Upper lobe of right lung (tissue), 1 donor: ENCODE results near the gene SLC2A13. TPM values are rescaled to one million over a fixed set of nuclear protein-coding genes. Genes with fewer than 3 reads are reported as not detected.
"Not testable (repeated sequence)": the region's sequence is repeated elsewhere in the genome, so short reads cannot be mapped to it uniquely, and the experiment has no call there.

Source experiments
- ATAC-seq: fragments of 200-7000 bp; cut with Tn5 transposase; one replicate; pipeline ENCODE4 v1.9.1; 2020; ENCODE audit warnings: mild to moderate bottlenecking, moderate library complexity
- DNase-seq: peaks from one replicate; pipeline ENCODE4 v3.0.0-alpha.2; 2020
- H3K27ac ChIP-seq: fragments of 200-600 bp; one replicate; pipeline ENCODE4 v1.8.0; 2022
- H3K27me3 ChIP-seq: fragments of 200-600 bp; one replicate; pipeline ENCODE4 v1.8.0; 2022; ENCODE audit warnings: mild to moderate bottlenecking
- H3K36me3 ChIP-seq: fragments of 200-600 bp; one replicate; pipeline ENCODE4 v1.8.0; 2022
- H3K4me1 ChIP-seq: fragments of 200-600 bp; one replicate; pipeline ENCODE4 v1.8.0; 2022
- H3K4me3 ChIP-seq: fragments of 200-600 bp; one replicate; pipeline ENCODE4 v1.8.0; 2022; ENCODE audit warnings: mild to moderate bottlenecking
- H3K9me3 ChIP-seq: fragments of 200-600 bp; one replicate; pipeline ENCODE4 v1.8.0; 2022
- intact Hi-C: fragments of 100-400 bp; cut with DNase I; formaldehyde crosslinking; loops from one replicate; pipeline ENCODE4 v1.11.0; 2022
- total RNA-seq: library from RNA; stranded (reverse); fragmentation: NEBNext Ultra II Directional; extraction: Animal tissue kit (Norgen Biotek cat#: 25700); gene quantifications from one replicate; pipeline ENCODE4 v1.2.1, GENCODE V29; 2021
- TF ChIP-seq, protein P1 (sequence below): fragments of 200-600 bp; IDR thresholded peaks from one replicate; pipeline ENCODE4 v1.8.0; 2022; ENCODE audit warnings: antibody characterized with exemption
- donor health status: DM: no; HTN: yes; CAD: no; lungs with severe emphysema.

Gene SLC2A13
- total RNA-seq, 1 donor from 2014 or later = 11.3 TPM

DNA sequence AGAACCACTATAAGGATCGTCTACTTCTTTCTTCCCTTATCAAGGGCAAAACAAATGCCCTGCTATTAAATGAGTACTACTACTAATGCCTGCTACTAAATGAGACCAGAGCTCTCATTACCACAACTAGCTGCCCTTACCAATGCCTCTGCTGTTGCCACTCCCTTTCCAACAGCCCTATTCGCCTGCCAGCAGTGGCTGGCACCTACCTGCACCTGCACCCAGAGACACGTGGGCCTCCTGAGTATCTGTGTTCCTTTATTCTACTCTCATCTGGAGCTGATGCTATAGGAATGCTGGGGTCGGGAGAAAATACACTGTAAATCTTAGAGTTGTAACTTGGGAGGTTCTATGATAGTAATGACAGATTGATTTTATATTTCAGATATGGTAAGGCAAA is 174.7 kb downstream of the SLC2A13 start:
- no peaks in the 10 kb centered on the region for H3K36me3 ChIP-seq
- intact Hi-C loops = no loop called here
- no peaks in the 10 kb centered on the region for H3K27me3 ChIP-seq
- no peak overlapping the region for H3K4me3 ChIP-seq
- peaks cover 6% of the 10 kb centered on the region for H3K4me1 ChIP-seq
- ATAC-seq (peak; percentile 76), DNase-seq (no peak)
- TF ChIP-seq, protein P1, sequence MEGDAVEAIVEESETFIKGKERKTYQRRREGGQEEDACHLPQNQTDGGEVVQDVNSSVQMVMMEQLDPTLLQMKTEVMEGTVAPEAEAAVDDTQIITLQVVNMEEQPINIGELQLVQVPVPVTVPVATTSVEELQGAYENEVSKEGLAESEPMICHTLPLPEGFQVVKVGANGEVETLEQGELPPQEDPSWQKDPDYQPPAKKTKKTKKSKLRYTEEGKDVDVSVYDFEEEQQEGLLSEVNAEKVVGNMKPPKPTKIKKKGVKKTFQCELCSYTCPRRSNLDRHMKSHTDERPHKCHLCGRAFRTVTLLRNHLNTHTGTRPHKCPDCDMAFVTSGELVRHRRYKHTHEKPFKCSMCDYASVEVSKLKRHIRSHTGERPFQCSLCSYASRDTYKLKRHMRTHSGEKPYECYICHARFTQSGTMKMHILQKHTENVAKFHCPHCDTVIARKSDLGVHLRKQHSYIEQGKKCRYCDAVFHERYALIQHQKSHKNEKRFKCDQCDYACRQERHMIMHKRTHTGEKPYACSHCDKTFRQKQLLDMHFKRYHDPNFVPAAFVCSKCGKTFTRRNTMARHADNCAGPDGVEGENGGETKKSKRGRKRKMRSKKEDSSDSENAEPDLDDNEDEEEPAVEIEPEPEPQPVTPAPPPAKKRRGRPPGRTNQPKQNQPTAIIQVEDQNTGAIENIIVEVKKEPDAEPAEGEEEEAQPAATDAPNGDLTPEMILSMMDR = no peak
- no peaks in the 10 kb centered on the region for H3K9me3 ChIP-seq
- H3K27ac ChIP-seq = no peak overlapping the region

DNA sequence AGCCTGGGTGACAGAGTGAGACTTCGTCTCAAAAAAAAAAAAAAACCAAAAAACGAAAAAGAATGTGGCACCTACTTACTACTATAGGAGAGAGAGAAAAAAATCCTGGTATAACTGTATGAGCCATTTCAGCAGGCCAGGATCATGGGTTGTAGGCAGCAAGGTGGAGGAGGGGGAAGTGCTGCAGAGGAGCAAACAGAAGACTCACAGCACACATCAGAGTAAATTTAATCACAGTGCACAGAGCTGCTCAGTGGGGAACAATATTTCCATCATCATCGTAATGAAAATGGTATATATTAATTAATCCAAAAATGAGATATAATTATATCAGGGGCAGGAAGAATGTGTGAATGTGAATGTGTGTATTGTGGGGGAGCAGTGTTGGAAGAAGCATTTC is 175.8 kb downstream of the SLC2A13 start:
- H3K27me3 ChIP-seq = no peaks in the 10 kb centered on the region
- no peaks in the 10 kb centered on the region for H3K36me3 ChIP-seq
- peaks cover 6% of the 10 kb centered on the region for H3K4me1 ChIP-seq
- no peak overlapping the region for H3K4me3 ChIP-seq
- H3K27ac ChIP-seq = no peak overlapping the region
- ATAC-seq (no peak), DNase-seq (no peak)
- TF ChIP-seq, protein P1 = no peak
- no peaks in the 10 kb centered on the region for H3K9me3 ChIP-seq
- intact Hi-C loops = no loop called here

DNA sequence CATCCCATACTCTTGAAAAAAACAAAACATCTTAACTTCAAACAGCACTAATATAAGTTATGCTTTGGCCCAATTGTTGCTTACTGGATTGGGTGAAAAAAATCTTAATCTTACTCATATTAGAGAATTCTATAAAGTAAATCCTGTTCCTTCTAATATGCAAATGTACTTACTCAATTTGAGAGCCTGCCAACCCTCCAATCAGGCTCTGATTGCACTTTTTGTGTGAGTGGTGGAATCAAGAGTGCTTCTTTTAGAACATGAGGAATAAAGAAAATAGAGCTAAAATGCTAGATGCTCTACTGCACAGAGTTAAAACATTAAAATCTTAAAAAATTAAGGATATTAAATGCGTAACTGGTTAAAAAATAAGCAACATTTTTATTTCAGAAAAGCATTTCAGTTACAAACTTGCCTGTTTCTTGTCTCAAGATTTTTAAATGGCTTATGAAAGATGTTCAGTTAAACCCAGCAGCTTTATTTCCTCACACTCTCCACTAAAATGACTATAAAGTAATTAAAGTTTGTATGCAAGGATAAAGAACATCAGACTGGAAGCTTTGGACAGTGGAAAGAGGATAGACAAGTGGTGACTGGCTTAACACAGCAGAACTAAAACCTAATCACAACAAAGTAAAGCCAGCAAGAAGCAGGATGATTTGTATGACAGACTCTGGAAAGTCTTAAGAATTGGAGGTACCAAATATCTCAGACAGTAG is 177.5 kb downstream of the SLC2A13 start:
- ATAC-seq (no peak), DNase-seq (no peak)
- Histone ChIP-seq H3K27me3 (no peaks in the 10 kb centered on the region), H3K36me3 (no peaks in the 10 kb centered on the region), H3K4me1 (peaks cover 6% of the 10 kb centered on the region), H3K4me3 (no peak overlapping the region), H3K9me3 (no peaks in the 10 kb centered on the region), H3K27ac (no peak overlapping the region)
- TF ChIP-seq, protein P1 = no peak
- intact Hi-C loops = no loop called here

DNA sequence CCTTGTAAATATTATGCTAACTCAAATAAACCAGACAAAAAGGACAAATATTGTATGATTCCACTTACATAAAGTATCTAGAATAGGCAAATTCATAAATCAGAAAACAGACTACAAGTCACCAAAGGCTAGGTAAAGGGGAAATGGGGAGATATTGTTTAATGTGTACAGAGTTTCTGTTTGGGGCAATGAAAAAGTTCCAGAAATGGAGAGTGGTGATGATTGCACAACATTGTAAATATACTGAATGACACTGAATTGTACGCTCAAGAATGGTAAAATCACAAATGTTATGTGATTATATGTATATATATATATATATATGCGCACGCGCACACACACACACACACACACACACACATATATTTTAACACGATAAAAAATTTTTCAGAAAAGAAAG is 182.5 kb downstream of the SLC2A13 start:
- DNase-seq = no peak
- H3K4me3 ChIP-seq = no peak overlapping the region
- H3K4me1 ChIP-seq = no peaks in the 10 kb centered on the region
- no peaks in the 10 kb centered on the region for H3K27me3 ChIP-seq
- intact Hi-C loops = no loop called here
- no peaks in the 10 kb centered on the region for H3K36me3 ChIP-seq
- TF ChIP-seq, protein P1 = no peak
- no peak overlapping the region for H3K27ac ChIP-seq
- no peak for ATAC-seq
- H3K9me3 ChIP-seq = no peaks in the 10 kb centered on the region

DNA sequence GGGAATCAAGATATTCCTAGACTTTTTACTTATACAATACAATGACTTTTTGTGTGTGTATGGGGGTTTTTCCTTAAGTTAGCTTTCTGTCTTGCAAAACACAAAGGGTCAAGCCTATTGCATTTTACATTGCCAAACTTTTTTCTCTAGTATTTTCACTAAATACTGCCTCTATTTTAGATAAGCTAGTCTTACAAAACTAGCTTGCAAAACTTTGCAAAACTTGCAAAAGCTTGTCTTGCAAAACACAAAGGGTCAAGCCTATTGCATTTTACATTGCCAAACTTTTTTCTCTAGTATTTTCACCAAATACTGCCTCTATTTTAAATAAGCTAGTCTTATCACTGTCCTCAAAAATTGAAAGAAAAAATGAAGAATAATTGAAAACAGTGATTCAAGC is 183.3 kb downstream of the SLC2A13 start:
- H3K27ac ChIP-seq, ATAC-seq, H3K4me1 ChIP-seq, DNase-seq, intact Hi-C loops, H3K4me3 ChIP-seq, H3K27me3 ChIP-seq, H3K9me3 ChIP-seq, H3K36me3 ChIP-seq: not testable (repeated sequence)

DNA sequence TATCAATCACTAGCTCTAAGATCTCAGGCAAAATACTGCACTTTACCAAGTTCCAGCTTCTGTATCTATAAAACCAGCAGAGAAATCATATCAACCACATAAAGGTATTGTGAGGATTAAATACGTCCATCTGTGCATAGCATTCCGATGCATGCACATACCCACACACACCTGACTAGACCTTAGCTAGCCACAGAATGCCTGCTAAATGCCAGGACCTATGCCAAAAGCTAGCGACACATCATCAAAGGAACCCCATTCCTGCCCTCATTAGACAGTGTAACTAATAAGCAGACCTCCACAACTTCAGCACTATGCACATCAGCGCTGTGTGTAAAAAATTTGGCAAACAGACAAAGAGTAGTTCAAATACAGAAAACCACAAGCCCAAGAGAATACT is 185.2 kb downstream of the SLC2A13 start:
- H3K36me3 ChIP-seq = no peaks in the 10 kb centered on the region
- no peak for DNase-seq
- H3K9me3 ChIP-seq = no peaks in the 10 kb centered on the region
- H3K27me3 ChIP-seq = no peaks in the 10 kb centered on the region
- no peak overlapping the region for H3K27ac ChIP-seq
- TF ChIP-seq, protein P1 = no peak
- intact Hi-C loops = no loop called here
- no peaks in the 10 kb centered on the region for H3K4me1 ChIP-seq
- no peak overlapping the region for H3K4me3 ChIP-seq
- ATAC-seq = no peak
